Mesenchymal stem cell (in vitro differentiated cells and primary cell): ENCODE results near the gene FUT3.

ENCODE experiments used
- DNase-seq: peaks from one replicate; pipeline ENCODE4 v3.0.0-alpha.2; 2013
- H2AFZ ChIP-seq: one replicate; pipeline ENCODE4 v1.6.1; 2013; ENCODE audit warnings: low read depth, mild to moderate bottlenecking, control low read depth, inconsistent platforms, low read length, moderate library complexity
- H2AK5ac ChIP-seq: 2 replicates; pipeline ENCODE4 v1.6.1; 2013; ENCODE audit warnings: low read length, moderate library complexity, mild to moderate bottlenecking, inconsistent platforms; ENCODE audit not compliant: severe bottlenecking
- H2BK120ac ChIP-seq: one replicate; pipeline ENCODE4 v1.6.1; 2013; ENCODE audit warnings: low read depth, mild to moderate bottlenecking, inconsistent platforms, low read length, moderate library complexity
- H2BK12ac ChIP-seq, 2 experiments: one replicate each; pipeline ENCODE4 v1.6.1; 2013; ENCODE audit warnings: inconsistent platforms in 2 of 2, low read length in 2 of 2, mild to moderate bottlenecking in 2 of 2, moderate library complexity in 2 of 2, control low read depth in 1 of 2
- H2BK15ac ChIP-seq: one replicate; pipeline ENCODE4 v1.6.1; 2013; ENCODE audit warnings: mild to moderate bottlenecking, low read depth, inconsistent platforms; ENCODE audit not compliant: poor library complexity, severe bottlenecking
- H2BK5ac ChIP-seq: 2 replicates; pipeline ENCODE4 v1.6.1; 2013; ENCODE audit warnings: low read depth, mild to moderate bottlenecking, low read length, control low read depth, inconsistent platforms; ENCODE audit not compliant: poor library complexity, severe bottlenecking
- H3K14ac ChIP-seq, 2 experiments: one replicate each; pipeline ENCODE4 v1.6.1; 2013; ENCODE audit warnings: inconsistent platforms in 2 of 2, low read length in 2 of 2, control low read depth in 1 of 2, mild to moderate bottlenecking in 1 of 2, moderate library complexity in 1 of 2
- H3K18ac ChIP-seq, 2 experiments: one replicate each; pipeline ENCODE4 v1.6.1; 2013; ENCODE audit warnings: inconsistent platforms in 2 of 2, low read length in 2 of 2, control low read depth in 1 of 2, low read depth in 1 of 2, mild to moderate bottlenecking in 1 of 2
- H3K23ac ChIP-seq, 2 experiments: one replicate each; pipeline ENCODE4 v1.6.1; 2013; ENCODE audit warnings: inconsistent platforms in 2 of 2, low read length in 2 of 2, mild to moderate bottlenecking in 2 of 2, moderate library complexity in 2 of 2, control low read depth in 1 of 2
- H3K27ac ChIP-seq: 2 replicates; pipeline ENCODE4 v1.5.1; 2013; ENCODE audit warnings: mild to moderate bottlenecking, moderate library complexity, low read length, control low read depth, inconsistent platforms; ENCODE audit not compliant: poor library complexity, severe bottlenecking
- H3K27me3 ChIP-seq, 2 experiments: 2 replicates each; pipeline versions ENCODE4 v1.6.1 to v1.7.0; 2013; ENCODE audit warnings: low read length in 2 of 2, mild to moderate bottlenecking in 2 of 2, moderate library complexity in 2 of 2, control low read depth in 1 of 2, inconsistent platforms in 1 of 2; ENCODE audit not compliant: control insufficient read depth in 1 of 2, insufficient read depth in 1 of 2
- H3K36me3 ChIP-seq, 2 experiments: 2 replicates each; pipeline versions ENCODE4 v1.6.1 to v1.7.0; 2013; ENCODE audit warnings: low read length in 2 of 2, control low read depth in 1 of 2, inconsistent platforms in 1 of 2, low read depth in 1 of 2, mild to moderate bottlenecking in 1 of 2; ENCODE audit not compliant: insufficient read depth in 2 of 2, control insufficient read depth in 1 of 2
- H3K4ac ChIP-seq, 2 experiments: one replicate each; pipeline ENCODE4 v1.6.1; 2013; ENCODE audit warnings: inconsistent platforms in 2 of 2, low read length in 2 of 2, mild to moderate bottlenecking in 2 of 2, moderate library complexity in 2 of 2, control low read depth in 1 of 2, low read depth in 1 of 2
- H3K4me1 ChIP-seq: 2 replicates; pipeline ENCODE4 v1.6.1; 2013; ENCODE audit warnings: low read depth, low read length, control low read depth; ENCODE audit not compliant: control insufficient read depth, insufficient read depth
- H3K4me2 ChIP-seq: 2 replicates; pipeline ENCODE4 v1.6.1; 2013; ENCODE audit warnings: low read length, mild to moderate bottlenecking, inconsistent platforms; ENCODE audit not compliant: poor library complexity, severe bottlenecking
- H3K4me3 ChIP-seq, 2 experiments: 2 replicates each; pipeline versions ENCODE4 v1.5.1 to v1.7.0; 2013; ENCODE audit warnings: low read length in 2 of 2, mild to moderate bottlenecking in 2 of 2, control low read depth in 1 of 2, low read depth in 1 of 2; ENCODE audit not compliant: insufficient read depth in 1 of 2
- H3K79me1 ChIP-seq: replicated peaks from 2 replicates; pipeline ENCODE4 v1.6.1; 2013; ENCODE audit warnings: mild to moderate bottlenecking, control low read depth, low read length, inconsistent platforms; ENCODE audit not compliant: poor library complexity, severe bottlenecking
- H3K9ac ChIP-seq: 2 replicates; pipeline ENCODE4 v1.7.0; 2013; ENCODE audit warnings: mild to moderate bottlenecking, low read length, moderate library complexity
- H3K9me3 ChIP-seq: 2 replicates; pipeline ENCODE4 v1.7.0; 2013; ENCODE audit warnings: mild to moderate bottlenecking, low read length; ENCODE audit not compliant: control insufficient read depth
- H4K8ac ChIP-seq: one replicate; pipeline ENCODE4 v1.6.1; 2013; ENCODE audit warnings: inconsistent platforms, mild to moderate bottlenecking, low read length, moderate library complexity
- H4K91ac ChIP-seq: one replicate; pipeline ENCODE4 v1.6.1; 2013; ENCODE audit warnings: mild to moderate bottlenecking, low read length, inconsistent platforms
- WGBS: methylation state at CpG from one replicate; pipeline ENCODE4 v1.1.7; 2013; ENCODE audit warnings: mixed read lengths; 5-methylcytosine and 5-hydroxymethylcytosine counted together

The FUT3 gene

DNA sequence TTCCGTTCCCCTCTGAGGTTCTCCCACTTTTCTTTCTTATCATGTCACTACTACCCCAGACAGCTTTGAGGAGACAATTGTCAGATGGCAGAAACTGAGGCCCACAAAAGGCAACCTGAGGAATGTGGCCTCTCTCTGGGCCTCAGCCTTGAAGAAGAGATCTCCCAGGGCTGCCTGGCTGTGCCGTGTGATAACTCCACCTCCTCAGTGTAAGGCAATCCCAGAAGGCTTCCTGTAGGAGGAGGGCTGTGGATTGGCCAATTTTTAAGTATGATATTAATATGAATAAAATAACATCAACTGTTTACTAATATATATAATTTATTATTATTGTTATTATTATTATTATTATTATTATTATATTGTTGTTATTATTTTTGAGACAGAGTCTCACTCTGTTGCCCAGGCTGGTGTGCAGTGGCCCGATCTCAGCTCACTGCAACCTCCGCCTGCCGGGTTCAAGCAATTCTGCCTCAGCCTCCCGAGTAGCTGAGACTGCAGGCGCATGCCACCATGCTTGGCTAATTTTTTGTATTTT lies 55.8 kb downstream of the FUT3 start:
- 93% methylated on average over 6 of the region's 7 CpGs for WGBS
- no peak overlapping the region for H3K14ac ChIP-seq

GRCh38 chr19:5793188-5793587 lies 58.1 kb downstream of the FUT3 start:
- no peak overlapping the region for H3K14ac ChIP-seq
- H2AFZ ChIP-seq, result no peak overlapping the region
- H3K4me3 ChIP-seq, result no peak overlapping the region
- no peak overlapping the region for H2BK12ac ChIP-seq
- H2BK15ac ChIP-seq, result no peak overlapping the region
- no peaks in the 10 kb centered on the region for H3K9me3 ChIP-seq
- no peak for DNase-seq
- H4K91ac ChIP-seq, result no peak overlapping the region
- H3K4ac ChIP-seq, result no peak overlapping the region
- H3K79me1 ChIP-seq, result peaks cover 17% of the 10 kb centered on the region
- H3K27ac ChIP-seq, result no peak overlapping the region
- peaks cover 7% of the 10 kb centered on the region for H3K4me1 ChIP-seq
- H3K9ac ChIP-seq, result no peak overlapping the region
- no peak overlapping the region for H3K18ac ChIP-seq
- H3K4me2 ChIP-seq, result no peak overlapping the region
- no peak overlapping the region for H2AK5ac ChIP-seq
- no peak overlapping the region for H2BK120ac ChIP-seq
- H4K8ac ChIP-seq, result no peak overlapping the region
- 85% methylated on average over 3 of the region's 3 CpGs for WGBS
- peaks cover 16 to 20% of the 10 kb centered on the region in 2 experiments for H3K36me3 ChIP-seq
- H3K27me3 ChIP-seq, result peaks cover 0 to 5% of the 10 kb centered on the region in 2 experiments
- no peak overlapping the region for H2BK5ac ChIP-seq
- H3K23ac ChIP-seq, result no peak overlapping the region

More for the DNA sequence above, 55.8 kb downstream of the FUT3 start:
- Histone ChIP-seq H3K27me3 (peaks cover 0 to 16% of the 10 kb centered on the region in 2 experiments), H2BK5ac (no peak overlapping the region), H3K4me1 (no peaks in the 10 kb centered on the region), H3K9me3 (no peaks in the 10 kb centered on the region), H3K18ac (no peak overlapping the region), H3K4me2 (no peak overlapping the region), H2AFZ (no peak overlapping the region), H3K79me1 (no peaks in the 10 kb centered on the region), H3K27ac (no peak overlapping the region), H3K4ac (no peak overlapping the region), H2AK5ac (no peak overlapping the region), H2BK12ac (no peak overlapping the region), H4K8ac (no peak overlapping the region), H3K4me3 (no peak overlapping the region), H2BK120ac (no peak overlapping the region), H3K36me3 (no peaks in the 10 kb centered on the region), H4K91ac (no peak overlapping the region), H3K9ac (no peak overlapping the region), H2BK15ac (no peak overlapping the region), H3K23ac (no peak overlapping the region)
- DNase-seq, result no peak
